Keratinocyte (primary cell): Measurements from ENCODE around the gene RTKN2. TPM values are rescaled to one million over a fixed set of nuclear protein-coding genes. Genes with fewer than 3 reads are reported as not detected.

Experiments used
- DNase-seq: peaks from one replicate; pipeline ENCODE4 v3.0.0-alpha.2; 2011; ENCODE audit warnings: low read depth, missing footprints, low spot score
- FAIRE-seq: peaks from 2 replicates; lab custom pipeline; 2011; peaks lifted over from hg19 to GRCh38; lab: Jason Lieb, UNC
- H2AFZ ChIP-seq: 2 replicates; pipeline ENCODE4 v1.6.0; 2012; ENCODE audit warnings: low read length, control low read depth, inconsistent platforms; ENCODE audit not compliant: control insufficient read depth
- H3K27ac ChIP-seq: 2 replicates; pipeline ENCODE4 v1.5.1; 2011; ENCODE audit warnings: low read length; ENCODE audit not compliant: control insufficient read depth, insufficient read depth
- H3K27me3 ChIP-seq: 3 replicates; pipeline ENCODE4 v1.6.0; 2011; ENCODE audit warnings: low read length; ENCODE audit not compliant: control insufficient read depth, insufficient read depth; ENCODE audit errors: extremely low read depth
- H3K36me3 ChIP-seq, 2 experiments: 2 replicates in 1 of 2; 3 replicates in 1 of 2; pipeline ENCODE4 v1.5.1; 2011; ENCODE audit warnings: low read length in 2 of 2, mild to moderate bottlenecking in 1 of 2; ENCODE audit not compliant: control insufficient read depth in 2 of 2, insufficient read depth in 2 of 2; ENCODE audit errors: extremely low read depth in 1 of 2
- H3K4me1 ChIP-seq: 3 replicates; pipeline ENCODE4 v1.5.1; 2011; ENCODE audit warnings: low read length; ENCODE audit not compliant: control insufficient read depth, insufficient read depth; ENCODE audit errors: extremely low read depth
- H3K4me2 ChIP-seq: 3 replicates; pipeline ENCODE4 v1.6.0; 2011; ENCODE audit warnings: low read depth, low read length; ENCODE audit not compliant: control insufficient read depth, insufficient read depth; ENCODE audit errors: extremely low read depth
- H3K4me3 ChIP-seq, 3 experiments: fragments of 200-600 bp in 1 of 3; sonication (generic) in 1 of 3; 2 replicates in 2 of 3; 3 replicates in 1 of 3; pipeline ENCODE4 v1.5.1; 2011 to 2016; ENCODE audit warnings: low read length in 3 of 3, mild to moderate bottlenecking in 3 of 3, control low read depth in 2 of 3, inconsistent platforms in 1 of 3, low read depth in 1 of 3, mixed read lengths in 1 of 3, mixed run types in 1 of 3, moderate library complexity in 1 of 3; ENCODE audit not compliant: control insufficient read depth in 2 of 3, insufficient read depth in 2 of 3; ENCODE audit errors: extremely low read depth in 1 of 3
- H3K79me2 ChIP-seq: 2 replicates; pipeline ENCODE4 v1.6.0; 2012; ENCODE audit warnings: low read length; ENCODE audit not compliant: control insufficient read depth, insufficient read depth
- H3K9ac ChIP-seq: 3 replicates; pipeline ENCODE4 v1.6.0; 2011; ENCODE audit warnings: low read length; ENCODE audit not compliant: control insufficient read depth, insufficient read depth; ENCODE audit errors: extremely low read depth
- H3K9me1 ChIP-seq: 3 replicates; pipeline ENCODE4 v1.6.0; 2011; ENCODE audit warnings: low read length; ENCODE audit not compliant: control insufficient read depth, insufficient read depth; ENCODE audit errors: extremely low read depth
- H3K9me3 ChIP-seq: 2 replicates; pipeline ENCODE4 v1.5.1; 2012; ENCODE audit warnings: low read depth, low read length; ENCODE audit not compliant: control insufficient read depth
- H4K20me1 ChIP-seq: 3 replicates; pipeline ENCODE4 v1.6.0; 2011; ENCODE audit warnings: low read length; ENCODE audit not compliant: control insufficient read depth, insufficient read depth; ENCODE audit errors: extremely low read depth
- EZH2 ChIP-seq: IDR thresholded peaks from one replicate; pipeline ENCODE4 v1.6.1; 2012; ENCODE audit warnings: inconsistent platforms, mild to moderate bottlenecking, low read length, moderate library complexity
- dilution Hi-C: fragments of 300-500 bp; cut with MboI; formaldehyde crosslinking; loops from one replicate; pipeline ENCODE4 v1.7.0; 2020; ENCODE audit warnings: low sequenced_read_pairs; ENCODE audit not compliant: extremely low pct_ligation_motif_present
- polyA plus RNA-seq, 5 experiments: library from polyadenylated mRNA; depleted of rRNA in 3 of 5; stranded (reverse) in 3 of 5; stranded (forward) in 1 of 5; unstranded in 1 of 5; fragments of >200 nt; gene quantifications; 1 replicate in 1 of 5; 2 replicates in 3 of 5; 3 replicates in 1 of 5; pipeline versions ENCODE4 v1.2.1 to v1.2.3, GENCODE V29; 2011 to 2012; ENCODE audit warnings: missing spikeins in 2 of 5, low read depth in 1 of 5, low replicate concordance in 1 of 5
- TF ChIP-seq, protein P1 (sequence below), 3 experiments: IDR thresholded peaks in 1 of 3; conservative IDR thresholded peaks in 1 of 3; optimal IDR thresholded peaks in 1 of 3; 2 replicates in 2 of 3; 3 replicates in 1 of 3; pipeline versions ENCODE3 to v1.5.1; 2011; ENCODE audit warnings: low read length in 3 of 3, mild to moderate bottlenecking in 3 of 3, moderate library complexity in 2 of 3, control low read depth in 1 of 3, inconsistent platforms in 1 of 3; ENCODE audit not compliant: insufficient read depth in 2 of 3; ENCODE audit errors: extremely low read depth in 1 of 3

RTKN2 gene
- polyA plus RNA-seq, 1 donor (not counting 4 experiments of a cell fraction or from before 2014, with no cell fraction given) = 3.2 TPM

GRCh38 chr10:62225362-62225761 lies 43.3 kb downstream of the RTKN2 start:
- no peaks in the 10 kb centered on the region for H3K27me3 ChIP-seq
- H3K9ac ChIP-seq = no peak overlapping the region
- no peaks in the 10 kb centered on the region for H3K9me3 ChIP-seq
- no peak overlapping the region for H3K4me3 ChIP-seq
- no peaks in the 10 kb centered on the region for H3K9me1 ChIP-seq
- no peaks in the 10 kb centered on the region for H3K36me3 ChIP-seq
- no peak overlapping the region for H3K4me2 ChIP-seq
- DNase-seq (no peak), FAIRE-seq (no peak)
- no peaks in the 10 kb centered on the region for H3K79me2 ChIP-seq
- dilution Hi-C loops = no loop called here
- H2AFZ ChIP-seq = no peak overlapping the region
- TF ChIP-seq, protein P1, sequence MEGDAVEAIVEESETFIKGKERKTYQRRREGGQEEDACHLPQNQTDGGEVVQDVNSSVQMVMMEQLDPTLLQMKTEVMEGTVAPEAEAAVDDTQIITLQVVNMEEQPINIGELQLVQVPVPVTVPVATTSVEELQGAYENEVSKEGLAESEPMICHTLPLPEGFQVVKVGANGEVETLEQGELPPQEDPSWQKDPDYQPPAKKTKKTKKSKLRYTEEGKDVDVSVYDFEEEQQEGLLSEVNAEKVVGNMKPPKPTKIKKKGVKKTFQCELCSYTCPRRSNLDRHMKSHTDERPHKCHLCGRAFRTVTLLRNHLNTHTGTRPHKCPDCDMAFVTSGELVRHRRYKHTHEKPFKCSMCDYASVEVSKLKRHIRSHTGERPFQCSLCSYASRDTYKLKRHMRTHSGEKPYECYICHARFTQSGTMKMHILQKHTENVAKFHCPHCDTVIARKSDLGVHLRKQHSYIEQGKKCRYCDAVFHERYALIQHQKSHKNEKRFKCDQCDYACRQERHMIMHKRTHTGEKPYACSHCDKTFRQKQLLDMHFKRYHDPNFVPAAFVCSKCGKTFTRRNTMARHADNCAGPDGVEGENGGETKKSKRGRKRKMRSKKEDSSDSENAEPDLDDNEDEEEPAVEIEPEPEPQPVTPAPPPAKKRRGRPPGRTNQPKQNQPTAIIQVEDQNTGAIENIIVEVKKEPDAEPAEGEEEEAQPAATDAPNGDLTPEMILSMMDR (optimal IDR thresholded peaks at IDR 0.05 in 1 of 3, IDR thresholded peaks at IDR 0.05 in 1 of 3, conservative IDR thresholded peaks at IDR 0.05 in 1 of 3; ENCODE audit: extremely low read depth in 1 of 3, insufficient read depth in 2 of 3, low read length in 3 of 3) = no peak
- no peak for TF ChIP-seq EZH2
- H3K27ac ChIP-seq = no peak overlapping the region
- no peaks in the 10 kb centered on the region for H4K20me1 ChIP-seq
- peaks cover under 1% of the 10 kb centered on the region for H3K4me1 ChIP-seq

DNA sequence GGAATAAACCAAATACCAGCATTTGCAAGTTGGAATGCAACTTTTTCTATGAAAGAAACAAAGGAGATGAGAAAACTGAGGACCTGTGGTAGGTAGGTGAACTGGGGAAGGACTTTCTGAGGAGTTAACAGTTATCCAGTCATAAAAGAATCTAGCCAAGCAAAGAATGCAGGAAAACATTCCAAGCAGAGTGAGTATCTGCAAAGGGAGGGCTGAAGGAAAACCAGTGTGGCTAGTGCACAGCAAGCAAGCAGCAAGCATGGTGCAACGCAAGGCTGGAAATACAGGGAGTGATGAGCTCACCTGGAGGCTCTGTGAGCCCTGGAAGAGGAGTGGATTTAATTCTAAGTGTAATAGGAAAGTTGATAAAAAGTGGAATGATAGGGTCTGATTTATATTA lies 44.0 kb downstream of the RTKN2 start:
- no peaks in the 10 kb centered on the region for H3K36me3 ChIP-seq
- FAIRE-seq (peak; percentile 23), DNase-seq (no peak)
- no peaks in the 10 kb centered on the region for H4K20me1 ChIP-seq
- no peak overlapping the region for H3K4me2 ChIP-seq
- no peaks in the 10 kb centered on the region for H3K4me1 ChIP-seq
- H2AFZ ChIP-seq = no peak overlapping the region
- no peaks in the 10 kb centered on the region for H3K79me2 ChIP-seq
- H3K9ac ChIP-seq = no peak overlapping the region
- no peaks in the 10 kb centered on the region for H3K27me3 ChIP-seq
- no peaks in the 10 kb centered on the region for H3K9me3 ChIP-seq
- no peaks in the 10 kb centered on the region for H3K9me1 ChIP-seq
- H3K4me3 ChIP-seq = no peak overlapping the region
- TF ChIP-seq EZH2 = no peak
- TF ChIP-seq, protein P1 (optimal IDR thresholded peaks at IDR 0.05 in 1 of 3, IDR thresholded peaks at IDR 0.05 in 1 of 3, conservative IDR thresholded peaks at IDR 0.05 in 1 of 3; ENCODE audit: extremely low read depth in 1 of 3, insufficient read depth in 2 of 3, low read length in 3 of 3) = no peak
- dilution Hi-C loops = no loop called here
- no peak overlapping the region for H3K27ac ChIP-seq
